Activated naive CD4-positive, alpha-beta T cell (primary cell): Measurements from ENCODE around the gene EDN3.

Source experiments
- DNase-seq, 4 experiments: peaks; one replicate each; lab custom pipeline; 2025; lab: John Stamatoyannopoulos, UW

The EDN3 gene

GRCh38 chr20:59308493-59309201, 8.2 kb downstream of the EDN3 start:
- DNase-seq = no peak

DNA sequence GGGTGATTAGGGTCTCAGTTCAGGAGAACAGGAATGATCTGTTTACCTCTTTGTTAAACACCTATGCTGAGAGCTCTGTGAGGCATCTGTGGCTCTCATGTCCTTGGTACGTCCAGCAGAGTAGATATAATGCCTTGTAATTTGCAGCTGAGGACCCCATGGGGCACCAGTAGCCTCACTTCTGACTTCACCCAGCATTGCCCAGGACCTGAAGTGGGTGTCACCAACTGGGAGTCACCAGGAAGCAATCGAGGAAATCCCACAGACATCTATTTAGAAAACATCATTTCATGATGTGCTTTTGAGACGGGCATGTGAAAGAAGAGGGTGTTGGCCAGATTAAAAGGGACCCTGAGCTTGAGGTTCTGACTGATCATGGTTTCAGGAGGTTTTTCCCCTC, 8.8 kb downstream of the EDN3 start:
- no peak for DNase-seq

GRCh38 chr20:59314997-59315396, 14.6 kb downstream of the EDN3 start:
- DNase-seq = no peak

DNA sequence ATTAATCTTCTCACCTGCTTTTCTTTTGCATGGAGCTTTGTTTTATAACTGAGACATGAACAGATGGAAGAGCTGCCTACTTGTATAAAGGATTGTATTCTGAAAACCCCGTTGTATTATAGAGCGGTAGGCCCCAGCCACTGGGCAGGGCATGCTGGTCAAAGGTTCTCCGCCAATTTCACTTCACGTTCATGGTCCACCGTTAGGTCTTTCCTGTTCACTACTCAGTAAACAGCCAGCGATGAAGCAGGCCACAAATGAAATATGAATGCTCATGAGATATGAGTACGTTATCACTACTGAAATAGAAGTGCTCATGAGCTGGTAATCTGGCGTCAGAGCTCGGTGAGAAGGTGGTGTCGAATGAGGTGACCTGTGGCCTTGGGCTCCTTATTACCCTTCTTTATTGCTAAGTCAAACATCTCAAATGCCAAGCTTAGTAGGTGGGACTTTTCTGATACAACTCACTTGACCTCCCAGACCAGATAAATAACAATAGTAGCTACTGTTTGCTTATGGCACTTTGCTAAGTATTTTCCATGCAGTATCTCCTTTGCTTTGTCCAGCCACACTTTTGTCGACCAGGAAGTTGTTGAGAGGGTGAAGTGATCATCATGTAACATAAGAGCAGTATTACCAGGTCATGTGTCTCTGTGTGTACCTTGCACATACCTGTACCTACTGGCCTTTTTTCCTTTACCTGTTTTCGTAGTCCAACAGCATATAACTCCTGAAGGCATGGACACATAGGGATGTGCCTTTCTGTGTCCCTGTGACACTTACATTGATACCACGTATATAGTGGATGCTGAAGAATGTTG, 16.7 kb downstream of the EDN3 start:
- DNase-seq = no peak

DNA sequence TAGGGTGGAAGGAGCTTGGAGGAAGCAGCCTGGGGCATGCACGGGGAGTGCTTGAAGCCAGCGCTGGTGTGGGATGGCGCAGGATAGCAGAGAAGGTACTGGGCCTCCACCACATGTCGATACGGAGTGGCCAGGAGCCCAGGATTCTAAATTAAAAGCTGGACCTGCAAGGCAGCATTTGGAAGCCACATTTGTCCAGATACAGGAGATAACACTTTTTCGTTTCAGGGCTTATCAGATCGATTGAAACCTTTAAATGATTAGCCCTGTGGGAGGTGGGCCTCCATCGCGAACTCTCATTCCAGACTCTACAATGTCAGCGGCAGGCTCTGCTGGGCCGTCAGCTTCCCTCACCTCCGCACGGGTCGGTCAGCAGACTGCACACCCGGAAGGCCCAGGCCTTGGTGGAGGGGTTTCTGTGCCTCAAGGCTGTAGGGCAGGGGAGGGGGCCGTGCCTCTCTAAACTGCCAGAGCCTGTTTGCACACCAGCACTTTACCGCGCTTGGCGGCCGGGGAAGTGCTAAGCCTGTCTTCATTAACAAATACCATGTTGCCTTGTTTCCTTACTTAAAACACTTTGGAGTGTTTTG, 17.9 kb downstream of the EDN3 start:
- DNase-seq = no peak

DNA sequence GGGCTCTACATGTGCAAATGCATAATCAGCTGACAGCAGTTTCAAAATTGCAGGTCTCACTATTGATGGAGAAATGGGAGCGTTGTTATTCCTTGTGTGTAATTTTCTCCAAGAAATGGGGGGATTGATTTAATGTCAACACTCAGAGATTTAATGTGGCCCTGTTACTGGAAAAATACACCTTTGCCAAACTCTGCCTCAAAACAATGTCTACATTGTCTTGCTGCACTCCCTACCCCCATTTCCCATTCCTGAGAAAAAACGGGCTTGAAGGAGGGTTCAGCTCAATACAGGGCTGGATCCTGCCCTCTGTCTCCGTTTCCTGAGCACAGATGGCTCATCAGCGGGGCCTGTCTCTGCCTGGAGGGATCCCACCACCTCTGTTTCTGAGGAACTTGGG, 18.4 kb downstream of the EDN3 start:
- no peak for DNase-seq

DNA sequence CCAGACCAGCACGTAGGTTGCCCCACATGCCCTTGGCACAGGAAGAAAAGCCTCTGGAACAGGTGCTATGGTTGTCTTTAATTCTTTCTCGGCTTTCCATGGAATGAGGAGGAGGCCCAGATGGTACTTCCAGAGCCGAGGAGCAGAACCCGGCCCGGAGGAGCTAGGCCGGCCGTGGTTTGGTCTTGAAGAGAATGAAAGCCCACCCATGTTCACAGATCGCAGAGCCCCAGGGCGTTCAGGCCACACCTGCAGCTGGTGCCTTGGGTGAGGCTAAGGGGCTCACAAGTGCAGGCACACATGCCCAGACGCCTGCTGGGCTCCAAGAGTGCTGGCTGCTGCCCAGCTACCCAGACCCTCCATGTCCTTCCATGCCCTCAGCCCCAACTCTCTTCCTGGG, 20.0 kb downstream of the EDN3 start:
- DNase-seq = no peak

GRCh38 chr20:59320854-59321647, 20.6 kb downstream of the EDN3 start:
- DNase-seq = no peak

DNA sequence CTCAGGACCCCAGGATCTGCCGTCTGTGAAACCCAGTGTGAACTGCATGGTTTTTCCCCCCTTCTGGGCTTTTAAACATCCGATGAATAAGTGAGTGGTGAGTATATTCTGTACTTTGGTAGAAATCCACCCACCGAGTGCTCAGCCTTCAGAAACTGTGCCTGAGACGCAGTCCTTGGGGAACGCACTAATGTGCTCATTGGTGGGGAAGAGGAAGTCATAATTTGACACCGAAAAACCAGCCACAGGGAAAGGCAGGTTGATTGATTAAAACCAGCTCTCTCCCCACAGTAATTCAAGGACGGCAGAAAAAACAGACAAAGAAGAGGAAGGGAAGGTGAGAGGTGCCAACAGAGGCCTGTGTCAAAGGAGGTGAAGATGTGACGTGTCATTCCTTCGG, 21.7 kb downstream of the EDN3 start:
- DNase-seq = no peak

GRCh38 chr20:59322585-59323454, 22.4 kb downstream of the EDN3 start:
- no peak for DNase-seq

- DNase-seq = no peak
Observed at GRCh38 chr20:59323731-59324130, 23.3 kb downstream of the EDN3 start.

DNA sequence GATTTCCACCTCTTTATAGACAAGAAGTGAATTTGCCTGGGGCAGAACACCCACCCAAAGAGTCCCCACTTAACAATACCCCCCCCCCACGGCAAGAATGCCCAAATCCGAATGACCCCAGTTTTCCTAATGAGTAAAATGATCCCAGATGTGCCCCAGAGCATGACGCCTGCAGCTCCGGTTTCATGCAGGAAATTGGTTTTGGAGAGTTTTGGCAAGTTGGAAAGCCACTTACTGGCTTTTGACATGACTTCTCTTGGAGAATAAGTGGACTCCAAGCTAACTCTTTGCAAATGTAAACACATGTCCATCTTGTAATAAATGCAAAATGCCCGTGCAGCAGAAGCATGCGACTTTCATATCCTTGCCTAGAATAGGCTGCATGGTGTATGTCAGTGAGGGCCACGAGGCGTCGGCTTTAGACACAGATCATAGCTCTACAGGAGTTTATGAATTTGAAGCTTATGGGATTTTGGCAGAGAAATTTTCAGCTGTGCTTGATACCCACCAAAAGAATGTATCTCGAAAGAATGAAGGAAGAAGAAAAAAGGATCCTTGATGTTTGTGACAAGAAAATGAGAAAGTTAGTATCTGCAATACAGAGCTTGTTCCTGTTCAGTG, 24.2 kb downstream of the EDN3 start:
- no peak for DNase-seq

GRCh38 chr20:59325142-59325523, 24.7 kb downstream of the EDN3 start:
- no peak for DNase-seq

DNA sequence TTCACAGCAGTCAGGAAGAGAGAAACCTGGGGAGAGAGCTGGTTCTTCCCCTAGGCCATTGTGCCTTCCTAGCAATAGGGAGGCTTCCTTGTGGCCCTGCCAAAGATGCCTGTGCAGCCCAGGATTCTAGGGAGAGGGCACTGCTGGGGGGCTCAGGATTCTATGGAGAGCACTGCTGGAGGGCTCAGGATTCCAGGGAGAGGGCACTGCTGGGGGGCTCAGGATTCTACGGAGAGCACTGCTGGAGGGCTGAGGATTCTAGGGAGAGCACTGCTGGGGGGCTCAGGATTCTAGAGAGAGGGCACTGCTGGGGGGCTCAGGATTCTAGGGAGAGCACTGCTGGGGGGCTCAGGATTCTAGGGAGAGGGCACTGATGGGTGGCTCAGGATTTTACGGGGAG, 25.8 kb downstream of the EDN3 start:
- no peak for DNase-seq

DNA sequence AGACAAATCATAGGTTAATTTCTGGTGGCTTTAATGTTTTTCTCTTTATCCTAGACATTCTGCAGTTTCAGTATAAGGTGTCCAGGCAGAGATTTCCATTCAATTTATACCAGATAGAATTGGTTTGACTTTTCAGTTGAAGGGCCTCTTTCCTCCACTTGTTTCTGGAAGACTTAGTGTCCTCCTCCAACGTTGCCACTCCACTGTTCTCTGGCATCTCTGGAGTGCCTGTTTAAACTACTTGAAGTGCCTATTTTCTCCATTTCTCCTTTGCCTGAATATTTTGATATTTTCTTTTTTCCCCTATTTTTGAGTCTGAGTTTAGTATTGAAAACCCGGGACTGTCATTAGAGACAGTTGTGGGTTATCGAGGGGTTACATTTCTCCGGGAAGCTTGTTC, 27.7 kb downstream of the EDN3 start:
- DNase-seq = no peak

- no peak for DNase-seq
Observed at GRCh38 chr20:59331721-59332329, 31.4 kb downstream of the EDN3 start.

DNA sequence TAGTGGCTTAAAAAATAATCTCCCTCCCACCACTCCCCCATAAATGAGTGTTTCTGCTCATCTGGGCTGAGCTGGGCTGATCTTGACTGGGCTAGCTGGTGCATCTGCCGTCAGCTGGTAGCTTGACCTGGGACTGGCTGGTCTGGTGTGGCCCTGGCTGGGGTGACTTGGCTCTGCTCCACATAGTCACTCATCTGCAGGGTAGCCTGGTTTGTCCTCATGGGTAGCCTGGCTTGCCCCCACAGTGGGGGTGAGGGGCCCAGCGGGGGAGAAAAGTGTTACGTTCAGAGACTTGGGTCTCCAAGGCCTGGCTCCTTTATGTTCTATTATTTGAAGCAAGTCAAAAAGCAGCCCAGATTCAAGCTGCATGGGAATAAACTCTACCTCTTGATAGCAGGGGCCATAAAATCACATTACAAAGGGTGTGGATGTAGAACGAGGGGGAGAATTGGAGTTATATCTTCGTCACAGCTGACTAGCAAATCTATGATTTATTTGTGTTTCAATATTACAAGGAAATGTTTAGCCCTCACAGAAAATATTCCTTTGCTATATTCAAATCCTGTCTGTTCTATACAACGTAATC, 32.9 kb downstream of the EDN3 start:
- no peak for DNase-seq

DNA sequence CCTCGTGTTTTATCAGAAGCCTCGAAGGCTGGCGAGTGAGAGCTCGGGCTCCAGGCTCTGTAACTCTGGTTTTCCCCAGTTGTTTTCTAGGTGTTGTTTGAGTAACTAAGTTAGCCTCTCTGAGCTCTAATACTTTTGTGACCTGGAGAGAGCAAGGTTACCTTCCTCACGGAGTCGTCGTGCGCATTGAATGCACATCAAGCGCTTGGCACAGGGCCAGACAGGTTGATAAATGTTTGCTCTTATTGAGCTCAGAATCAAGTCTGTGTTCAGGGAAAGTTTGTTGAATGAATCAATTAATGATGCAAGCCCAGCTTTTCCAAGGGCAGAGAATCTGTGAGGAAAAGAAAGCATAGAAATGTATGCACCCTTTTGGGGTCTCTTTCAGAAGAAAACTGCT, 33.5 kb downstream of the EDN3 start:
- no peak for DNase-seq

GRCh38 chr20:59334651-59335300, 34.4 kb downstream of the EDN3 start:
- DNase-seq = no peak

- DNase-seq = no peak
Observed at GRCh38 chr20:59335377-59335776, 35.0 kb downstream of the EDN3 start.
